Measurements from ENCODE around the gene POPDC2. TPM values are rescaled to one million over a fixed set of nuclear protein-coding genes. Genes with fewer than 3 reads are reported as not detected.
A peak's percentile ranks its signal among the peaks of the same experiment; 100 is the strongest.

The POPDC2 gene
- total and polyA plus RNA-seq, 2 donors (not counting 1 experiment from before 2014, with no cell fraction given): 8.0 to 9.5 TPM

DNA sequence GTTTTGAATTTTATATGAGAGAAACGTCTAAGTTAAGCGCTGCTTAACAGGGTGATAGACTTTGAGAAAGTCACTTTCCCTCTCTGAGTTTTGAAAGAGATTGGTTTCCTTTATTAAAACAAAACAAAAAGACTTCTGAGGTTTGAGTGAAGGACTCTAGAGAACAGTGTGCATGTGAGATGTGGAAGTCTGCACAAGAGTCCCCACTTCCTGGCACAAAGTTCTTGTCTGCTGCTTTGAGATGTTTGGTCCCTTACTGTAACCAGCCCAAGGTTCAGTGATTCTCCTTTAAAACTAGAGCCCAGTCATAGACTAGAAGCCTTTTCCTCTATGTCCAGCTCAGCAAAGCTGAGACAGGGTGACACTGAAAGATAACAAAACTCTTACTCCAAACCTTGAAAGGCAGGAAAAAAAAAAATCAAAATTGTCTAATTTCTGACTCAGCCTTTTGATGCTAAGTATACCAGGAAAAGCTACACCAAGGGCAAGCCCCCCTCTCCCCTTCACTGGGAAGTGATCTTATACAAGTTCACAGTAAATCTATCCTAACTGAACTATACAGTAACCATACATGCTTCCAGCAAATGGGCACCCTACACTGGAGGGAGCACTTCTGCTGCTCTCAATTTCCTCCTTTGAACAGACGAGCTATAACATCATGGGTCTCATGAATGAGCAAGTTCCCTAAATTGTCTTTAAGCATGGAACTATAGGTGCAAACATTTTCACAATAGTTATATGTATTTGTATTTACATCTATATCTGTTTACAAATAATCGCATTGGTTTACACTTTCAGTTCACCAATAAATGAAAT, 2.3 kb downstream of the POPDC2 start:
- no peak for TF ChIP-seq EZH2 (IDR thresholded peaks at IDR 0.05; ENCODE audit: borderline replicate concordance, insufficient read depth, low read depth, low read length, poor library complexity, severe bottlenecking)
- TF ChIP-seq, protein P1, sequence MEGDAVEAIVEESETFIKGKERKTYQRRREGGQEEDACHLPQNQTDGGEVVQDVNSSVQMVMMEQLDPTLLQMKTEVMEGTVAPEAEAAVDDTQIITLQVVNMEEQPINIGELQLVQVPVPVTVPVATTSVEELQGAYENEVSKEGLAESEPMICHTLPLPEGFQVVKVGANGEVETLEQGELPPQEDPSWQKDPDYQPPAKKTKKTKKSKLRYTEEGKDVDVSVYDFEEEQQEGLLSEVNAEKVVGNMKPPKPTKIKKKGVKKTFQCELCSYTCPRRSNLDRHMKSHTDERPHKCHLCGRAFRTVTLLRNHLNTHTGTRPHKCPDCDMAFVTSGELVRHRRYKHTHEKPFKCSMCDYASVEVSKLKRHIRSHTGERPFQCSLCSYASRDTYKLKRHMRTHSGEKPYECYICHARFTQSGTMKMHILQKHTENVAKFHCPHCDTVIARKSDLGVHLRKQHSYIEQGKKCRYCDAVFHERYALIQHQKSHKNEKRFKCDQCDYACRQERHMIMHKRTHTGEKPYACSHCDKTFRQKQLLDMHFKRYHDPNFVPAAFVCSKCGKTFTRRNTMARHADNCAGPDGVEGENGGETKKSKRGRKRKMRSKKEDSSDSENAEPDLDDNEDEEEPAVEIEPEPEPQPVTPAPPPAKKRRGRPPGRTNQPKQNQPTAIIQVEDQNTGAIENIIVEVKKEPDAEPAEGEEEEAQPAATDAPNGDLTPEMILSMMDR (IDR thresholded peaks at IDR 0.05): no peak
- CTCF ChIA-PET: interaction anchor here (1.4 to 1.7 kb wide), 2 partner anchors 10 to 23 kb away, joined by 3 to 6 read pairs; no protein-coding TSS in a partner anchor
- H3K27ac ChIP-seq (ENCODE audit: low read length in 2 of 2): no peak overlapping the region
- H4K20me1 ChIP-seq (ENCODE audit: control insufficient read depth, insufficient read depth, low read length, poor library complexity, severe bottlenecking): no peaks in the 10 kb centered on the region
- Mint-ChIP-seq H3K27me3 (no peaks in the 10 kb centered on the region), H3K4me3 (no peak overlapping the region), H3K27ac (no peak overlapping the region), H3K9me3 (ENCODE audit: insufficient read depth) (no peaks in the 10 kb centered on the region), H3K4me1 (peaks cover 21% of the 10 kb centered on the region)
- no peaks in the 10 kb centered on the region for H3K36me3 ChIP-seq (replicated peaks in 1 of 2; ENCODE audit: control extremely low read depth in 1 of 2, control insufficient read depth in 1 of 2, extremely low read depth in 1 of 2, insufficient read depth in 2 of 2, low read length in 1 of 2)
- no CpG with 5 or more reads among the region's 4 CpGs for WGBS (ENCODE audit: insufficient coverage)
- H3K4me2 ChIP-seq (replicated peaks; ENCODE audit: low read depth, low read length, poor library complexity, severe bottlenecking): no peak overlapping the region
- intact Hi-C loops (cut with micrococcal nuclease): no loop called here
- no peaks in the 10 kb centered on the region for H3K9me3 ChIP-seq (ENCODE audit: control extremely low read depth in 1 of 3, control insufficient read depth in 2 of 3, insufficient read depth in 1 of 3, low read length in 2 of 3)
- no peaks in the 10 kb centered on the region for H3K79me2 ChIP-seq (ENCODE audit: control insufficient read depth, insufficient read depth, low read length)
- POLR2A ChIA-PET: no interaction called here
- H3K4me3 ChIP-seq (ENCODE audit: control extremely low read depth in 1 of 5, extremely low read depth in 1 of 5, insufficient read depth in 1 of 5, low read depth in 2 of 5, low read length in 4 of 5): no peak overlapping the region
- ATAC-seq (ENCODE audit: low read depth) (peak; percentile 24), DNase-seq (no peak)
- no peaks in the 10 kb centered on the region for H3K27me3 ChIP-seq (replicated peaks in 1 of 4; ENCODE audit: control extremely low read depth in 1 of 4, control insufficient read depth in 3 of 4, insufficient read depth in 4 of 4, low read length in 3 of 4)
- H2AFZ ChIP-seq (ENCODE audit: insufficient read depth, low read depth, low read length, poor library complexity, severe bottlenecking): no peak overlapping the region
- H3K9ac ChIP-seq (ENCODE audit: low read length): no peak overlapping the region
- peaks cover 0 to 3% of the 10 kb centered on the region in 2 donors for H3K4me1 ChIP-seq (ENCODE audit: control insufficient read depth in 2 of 2, insufficient read depth in 2 of 2, low read length in 2 of 2)

GRCh38 chr3:119653876-119654275, 6.5 kb downstream of the POPDC2 start:
- no peak overlapping the region for H3K4me3 Mint-ChIP-seq
- Histone ChIP-seq H3K27me3 (replicated peaks in 1 of 4; ENCODE audit: control extremely low read depth in 1 of 4, control insufficient read depth in 3 of 4, insufficient read depth in 4 of 4, low read length in 3 of 4) (no peaks in the 10 kb centered on the region), H3K36me3 (replicated peaks in 1 of 2; ENCODE audit: control extremely low read depth in 1 of 2, control insufficient read depth in 1 of 2, extremely low read depth in 1 of 2, insufficient read depth in 2 of 2, low read length in 1 of 2) (no peaks in the 10 kb centered on the region), H3K4me1 (ENCODE audit: control insufficient read depth in 2 of 2, insufficient read depth in 2 of 2, low read length in 2 of 2) (no peaks in the 10 kb centered on the region), H2AFZ (ENCODE audit: insufficient read depth, low read depth, low read length, poor library complexity, severe bottlenecking) (no peak overlapping the region), H3K9ac (ENCODE audit: low read length) (no peak overlapping the region), H3K9me3 (ENCODE audit: control extremely low read depth in 1 of 3, control insufficient read depth in 2 of 3, insufficient read depth in 1 of 3, low read length in 2 of 3) (no peaks in the 10 kb centered on the region), H3K4me2 (replicated peaks; ENCODE audit: low read depth, low read length, poor library complexity, severe bottlenecking) (no peak overlapping the region), H3K27ac (ENCODE audit: low read length in 2 of 2) (no peak overlapping the region), H4K20me1 (ENCODE audit: control insufficient read depth, insufficient read depth, low read length, poor library complexity, severe bottlenecking) (no peaks in the 10 kb centered on the region), H3K79me2 (ENCODE audit: control insufficient read depth, insufficient read depth, low read length) (no peaks in the 10 kb centered on the region), H3K4me3 (ENCODE audit: control extremely low read depth in 1 of 5, extremely low read depth in 1 of 5, insufficient read depth in 1 of 5, low read depth in 2 of 5, low read length in 4 of 5) (no peak overlapping the region)
- DNase-seq: no peak
- H3K27me3 Mint-ChIP-seq: no peaks in the 10 kb centered on the region
- no peak for ATAC-seq (ENCODE audit: low read depth)
- CTCF ChIA-PET: no interaction called here
- no peaks in the 10 kb centered on the region for H3K9me3 Mint-ChIP-seq (ENCODE audit: insufficient read depth)
- no peak overlapping the region for H3K27ac Mint-ChIP-seq
- no peak for TF ChIP-seq EZH2 (IDR thresholded peaks at IDR 0.05; ENCODE audit: borderline replicate concordance, insufficient read depth, low read depth, low read length, poor library complexity, severe bottlenecking)
- TF ChIP-seq, protein P1 (IDR thresholded peaks at IDR 0.05): no peak
- POLR2A ChIA-PET: interaction anchor here (0.6 to 0.7 kb wide), 2 partner anchors 36 to 47 kb away, joined by 3 to 5 read pairs; no protein-coding TSS in a partner anchor
- WGBS (ENCODE audit: insufficient coverage): 11% methylated on average over 2 of the region's 2 CpGs
- intact Hi-C loops (cut with micrococcal nuclease): no loop called here
- peaks cover 13% of the 10 kb centered on the region for H3K4me1 Mint-ChIP-seq
